K562 (cell line): ENCODE results near the gene GLRX3. TPM values are rescaled to one million over a fixed set of nuclear protein-coding genes. Genes with fewer than 3 reads are reported as not detected.

ENCODE experiments used
- ASH1L ChIP-seq: fragments of 450-650 bp; IDR thresholded peaks from 2 replicates; pipeline ENCODE4 v1.6.1; 2018; ENCODE audit warnings: borderline replicate concordance, mild to moderate bottlenecking, low read depth; ENCODE audit not compliant: partially characterized antibody
- ETS2 ChIP-seq: IDR thresholded peaks from 2 replicates; pipeline ENCODE4 v1.6.1; 2016; ENCODE audit warnings: borderline replicate concordance, missing genetic modification characterization, mild to moderate bottlenecking, moderate library complexity, missing compliant biosample characterization; ENCODE audit not compliant: poor library complexity, severe bottlenecking
- FOXK1 ChIP-seq: sonication (generic); formaldehyde crosslinking; IDR thresholded peaks from 2 replicates; pipeline ENCODE4 v1.8.0; 2022; ENCODE audit warnings: missing genetic modification reagents, mild to moderate bottlenecking, borderline replicate concordance
- FOXK2 ChIP-seq, 2 experiments: fragments of 450-650 bp; IDR thresholded peaks in 1 of 2; conservative IDR thresholded peaks in 1 of 2; 2 replicates each; pipeline ENCODE4 v1.6.1; 2016; ENCODE audit warnings: low read depth in 2 of 2, mild to moderate bottlenecking in 1 of 2
- HDAC2 ChIP-seq: fragments of 450-650 bp; IDR thresholded peaks from 2 replicates; pipeline ENCODE4 v1.6.1; 2016; ENCODE audit warnings: mild to moderate bottlenecking
- JUND ChIP-seq, 2 experiments: IDR thresholded peaks; 2 replicates in 1 of 2; 3 replicates in 1 of 2; pipeline ENCODE4 v1.6.1; 2011; ENCODE audit warnings: borderline replicate concordance in 2 of 2, low read depth in 2 of 2, low read length in 2 of 2, improper control_type of control experiment in 1 of 2, missing biosample characterization in 1 of 2, missing genetic modification characterization in 1 of 2, missing genetic modification reagents in 1 of 2
- MYBL2 ChIP-seq, 2 experiments: fragments of 450-650 bp in 1 of 2; sonication (generic) in 1 of 2; formaldehyde crosslinking in 1 of 2; IDR thresholded peaks; 2 replicates each; pipeline versions ENCODE4 v1.6.1 to v1.8.1; 2017 to 2022; ENCODE audit warnings: borderline replicate concordance in 1 of 2, inconsistent platforms in 1 of 2, low read depth in 1 of 2, mild to moderate bottlenecking in 1 of 2, missing genetic modification reagents in 1 of 2, moderate library complexity in 1 of 2
- PHF8 ChIP-seq: fragments of 200-600 bp; sonication (generic); IDR thresholded peaks from 2 replicates; pipeline ENCODE4 v1.6.1; 2012; ENCODE audit warnings: mixed run types, mild to moderate bottlenecking, inconsistent platforms, low read length, moderate library complexity, borderline replicate concordance
- RAD21 ChIP-seq, 2 experiments: fragments of 250-450 bp in 1 of 2; fragments of 450-650 bp in 1 of 2; sonication (Bioruptor Pico) in 1 of 2; formaldehyde crosslinking in 1 of 2; IDR thresholded peaks in 1 of 2; conservative IDR thresholded peaks in 1 of 2; 2 replicates each; pipeline versions ENCODE4 v1.4.0 to v1.8.0; 2020 to 2022; ENCODE audit warnings: mild to moderate bottlenecking in 2 of 2, moderate library complexity in 1 of 2
- SAFB2 ChIP-seq: fragments of 200-400 bp; formaldehyde crosslinking; IDR thresholded peaks from 2 replicates; pipeline ENCODE4 v1.6.1; 2018; ENCODE audit warnings: borderline replicate concordance, low read length, low read depth, moderate library complexity; ENCODE audit not compliant: severe bottlenecking
- SMARCA4 ChIP-seq: fragments of 450-650 bp; IDR thresholded peaks from 2 replicates; pipeline ENCODE4 v1.6.1; 2016
- SPI1 ChIP-seq: IDR thresholded peaks from 2 replicates; pipeline ENCODE4 v1.6.1; 2011; ENCODE audit warnings: low read depth, low read length, control low read depth, borderline replicate concordance
- TGIF2 ChIP-seq: sonication (generic); formaldehyde crosslinking; IDR thresholded peaks from 2 replicates; pipeline ENCODE4 v1.8.1; 2022; ENCODE audit warnings: mild to moderate bottlenecking, missing genetic modification reagents, moderate library complexity
- ZNF408 ChIP-seq: fragments of 250-450 bp; sonication (Bioruptor Pico); IDR thresholded peaks from 2 replicates; pipeline ENCODE4 v1.4.0; 2020; ENCODE audit warnings: low read depth, mild to moderate bottlenecking, moderate library complexity
- ZNF695 ChIP-seq: fragments of 450-650 bp; formaldehyde crosslinking; IDR thresholded peaks from 2 replicates; pipeline ENCODE4 v1.4.0; 2020; ENCODE audit warnings: mild to moderate bottlenecking, moderate library complexity
- ZNF77 ChIP-seq: fragments of 250-450 bp; sonication (Bioruptor Pico); IDR thresholded peaks from 2 replicates; pipeline ENCODE4 v1.5.0; 2020
- ZNF780A ChIP-seq: fragments of 250-450 bp; sonication (Bioruptor Pico); IDR thresholded peaks from 2 replicates; pipeline ENCODE4 v1.5.0; 2021; ENCODE audit warnings: mild to moderate bottlenecking
- polyA plus RNA-seq, 8 experiments: library from polyadenylated mRNA; depleted of rRNA in 4 of 8; stranded (reverse) in 5 of 8; unstranded in 3 of 8; fragments of >200 nt; fragmentation: Nextera tagmentation in 2 of 8; fragmentation: Illumina TruSeq in 1 of 8; extraction: Ambion mirVana in 2 of 8; extraction: Trizol in 1 of 8; gene quantifications; 2 replicates each; pipeline versions ENCODE4 v1.2.1 to v1.2.3, GENCODE V29; 2011 to 2014; ENCODE audit warnings: inconsistent platforms in 1 of 8, missing spikeins in 1 of 8
- total RNA-seq, 7 experiments: library from RNA; depleted of rRNA in 6 of 7; stranded (reverse); fragments of >200 nt in 6 of 7; fragmentation: Illumina TruSeq in 2 of 7; extraction: Trizol in 2 of 7; gene quantifications; 2 replicates each; pipeline versions ENCODE4 v1.2.1 to v1.2.3, GENCODE V29; 2011 to 2021; ENCODE audit warnings: low replicate concordance in 1 of 7
- TF ChIP-seq, protein P1 (sequence below): fragments of 450-650 bp; IDR thresholded peaks from 2 replicates; pipeline ENCODE4 v1.6.1; 2017; ENCODE audit warnings: mild to moderate bottlenecking, moderate library complexity
- TF ChIP-seq, protein P2 (sequence below): sonication (generic); formaldehyde crosslinking; IDR thresholded peaks from 2 replicates; pipeline ENCODE4 v1.8.1; 2023; ENCODE audit warnings: mild to moderate bottlenecking, missing genetic modification reagents
- TF ChIP-seq, protein P3 (sequence below): fragments of 450-650 bp; formaldehyde crosslinking; IDR thresholded peaks from 2 replicates; pipeline ENCODE4 v1.4.0; 2020; ENCODE audit warnings: mild to moderate bottlenecking, moderate library complexity
- TF ChIP-seq, protein P4 (sequence below): fragments of 450-650 bp; formaldehyde crosslinking; IDR thresholded peaks from 2 replicates; pipeline ENCODE4 v1.4.0; 2022; ENCODE audit warnings: missing genetic modification characterization

The GLRX3 gene
- total and polyA plus RNA-seq, 9 of the 15 experiments (the other 6 are each of a cell fraction or from before 2014, with no cell fraction given) = 115 to 190 (median 169) TPM

DNA sequence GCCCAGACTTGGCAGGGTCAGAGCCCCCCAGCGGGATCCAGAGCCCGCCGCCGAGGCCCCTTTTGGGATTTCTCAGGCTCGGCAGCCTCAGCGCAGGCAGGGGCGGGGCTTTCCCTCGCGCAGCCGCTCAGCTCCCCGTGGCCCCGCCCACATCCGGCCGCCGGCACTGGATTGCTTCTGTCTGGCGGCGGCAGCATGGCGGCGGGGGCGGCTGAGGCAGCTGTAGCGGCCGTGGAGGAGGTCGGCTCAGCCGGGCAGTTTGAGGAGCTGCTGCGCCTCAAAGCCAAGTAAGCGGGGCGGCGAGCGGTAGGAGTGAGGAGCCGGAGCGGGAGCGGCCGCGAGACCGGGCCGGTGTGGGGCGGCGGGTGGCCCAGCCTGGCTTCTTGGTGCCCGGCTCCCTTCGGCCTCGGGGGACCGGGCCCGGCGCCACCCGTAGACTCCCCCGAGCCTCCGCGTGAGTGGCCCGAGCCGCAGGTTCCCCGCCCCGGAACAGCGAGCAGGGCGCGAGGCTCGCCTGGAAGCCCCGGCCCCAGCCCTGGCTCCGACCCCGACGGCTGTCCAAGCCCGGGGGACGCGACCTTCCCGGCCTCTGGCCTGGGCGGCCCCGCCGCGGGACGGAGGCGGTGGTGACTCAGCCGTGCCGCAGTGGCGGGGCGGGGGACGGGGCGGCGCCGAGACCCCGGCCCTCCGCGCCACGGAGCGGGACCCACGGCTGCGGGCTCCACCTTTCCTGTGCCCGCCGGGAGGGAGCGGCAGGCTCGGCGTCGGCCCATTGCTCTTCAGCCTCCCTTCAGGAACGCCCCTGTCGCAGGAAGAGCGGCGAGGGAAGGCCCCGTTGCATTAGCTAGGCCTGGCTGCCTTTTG lies at the start of gene GLRX3 (continued):
- TF ChIP-seq, protein P1, sequence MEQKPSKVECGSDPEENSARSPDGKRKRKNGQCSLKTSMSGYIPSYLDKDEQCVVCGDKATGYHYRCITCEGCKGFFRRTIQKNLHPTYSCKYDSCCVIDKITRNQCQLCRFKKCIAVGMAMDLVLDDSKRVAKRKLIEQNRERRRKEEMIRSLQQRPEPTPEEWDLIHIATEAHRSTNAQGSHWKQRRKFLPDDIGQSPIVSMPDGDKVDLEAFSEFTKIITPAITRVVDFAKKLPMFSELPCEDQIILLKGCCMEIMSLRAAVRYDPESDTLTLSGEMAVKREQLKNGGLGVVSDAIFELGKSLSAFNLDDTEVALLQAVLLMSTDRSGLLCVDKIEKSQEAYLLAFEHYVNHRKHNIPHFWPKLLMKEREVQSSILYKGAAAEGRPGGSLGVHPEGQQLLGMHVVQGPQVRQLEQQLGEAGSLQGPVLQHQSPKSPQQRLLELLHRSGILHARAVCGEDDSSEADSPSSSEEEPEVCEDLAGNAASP = no peak
- no peak for TF ChIP-seq SAFB2
- no peak for TF ChIP-seq SPI1
- TF ChIP-seq ZNF780A (CRISPR knock-in tag) = no peak
- TF ChIP-seq MYBL2 (IDR thresholded peaks at IDR 0.05; ENCODE audit: low read depth) = no peak
- TF ChIP-seq MYBL2 (CRISPR knock-in tag; IDR thresholded peaks at IDR 0.05; ENCODE audit: borderline replicate concordance) = no peak
- TF ChIP-seq ZNF695 = no peak
- TF ChIP-seq HDAC2 = no peak
- TF ChIP-seq ASH1L = no peak
- TF ChIP-seq TGIF2 (CRISPR knock-in tag) = 0 out of 2 replicates have a peak, but pooled peaks have one; percentile 49
- TF ChIP-seq, protein P2, sequence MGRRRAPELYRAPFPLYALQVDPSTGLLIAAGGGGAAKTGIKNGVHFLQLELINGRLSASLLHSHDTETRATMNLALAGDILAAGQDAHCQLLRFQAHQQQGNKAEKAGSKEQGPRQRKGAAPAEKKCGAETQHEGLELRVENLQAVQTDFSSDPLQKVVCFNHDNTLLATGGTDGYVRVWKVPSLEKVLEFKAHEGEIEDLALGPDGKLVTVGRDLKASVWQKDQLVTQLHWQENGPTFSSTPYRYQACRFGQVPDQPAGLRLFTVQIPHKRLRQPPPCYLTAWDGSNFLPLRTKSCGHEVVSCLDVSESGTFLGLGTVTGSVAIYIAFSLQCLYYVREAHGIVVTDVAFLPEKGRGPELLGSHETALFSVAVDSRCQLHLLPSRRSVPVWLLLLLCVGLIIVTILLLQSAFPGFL (CRISPR knock-in tag) = no peak
- TF ChIP-seq, protein P3, sequence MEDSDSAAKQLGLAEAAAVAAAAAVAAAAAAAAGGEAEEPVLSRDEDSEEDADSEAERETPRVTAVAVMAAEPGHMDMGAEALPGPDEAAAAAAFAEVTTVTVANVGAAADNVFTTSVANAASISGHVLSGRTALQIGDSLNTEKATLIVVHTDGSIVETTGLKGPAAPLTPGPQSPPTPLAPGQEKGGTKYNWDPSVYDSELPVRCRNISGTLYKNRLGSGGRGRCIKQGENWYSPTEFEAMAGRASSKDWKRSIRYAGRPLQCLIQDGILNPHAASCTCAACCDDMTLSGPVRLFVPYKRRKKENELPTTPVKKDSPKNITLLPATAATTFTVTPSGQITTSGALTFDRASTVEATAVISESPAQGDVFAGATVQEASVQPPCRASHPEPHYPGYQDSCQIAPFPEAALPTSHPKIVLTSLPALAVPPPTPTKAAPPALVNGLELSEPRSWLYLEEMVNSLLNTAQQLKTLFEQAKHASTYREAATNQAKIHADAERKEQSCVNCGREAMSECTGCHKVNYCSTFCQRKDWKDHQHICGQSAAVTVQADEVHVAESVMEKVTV (CRISPR knock-in tag) = no peak
- TF ChIP-seq RAD21 (CRISPR knock-in tag; conservative IDR thresholded peaks at IDR 0.05 in 1 of 2, IDR thresholded peaks at IDR 0.05 in 1 of 2) = no peak
- TF ChIP-seq, protein P4, sequence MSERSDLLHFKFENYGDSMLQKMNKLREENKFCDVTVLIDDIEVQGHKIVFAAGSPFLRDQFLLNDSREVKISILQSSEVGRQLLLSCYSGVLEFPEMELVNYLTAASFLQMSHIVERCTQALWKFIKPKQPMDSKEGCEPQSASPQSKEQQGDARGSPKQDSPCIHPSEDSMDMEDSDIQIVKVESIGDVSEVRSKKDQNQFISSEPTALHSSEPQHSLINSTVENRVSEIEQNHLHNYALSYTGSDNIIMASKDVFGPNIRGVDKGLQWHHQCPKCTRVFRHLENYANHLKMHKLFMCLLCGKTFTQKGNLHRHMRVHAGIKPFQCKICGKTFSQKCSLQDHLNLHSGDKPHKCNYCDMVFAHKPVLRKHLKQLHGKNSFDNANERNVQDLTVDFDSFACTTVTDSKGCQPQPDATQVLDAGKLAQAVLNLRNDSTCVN (CRISPR knock-in tag) = no peak
- no peak for TF ChIP-seq FOXK2 (conservative IDR thresholded peaks at IDR 0.05 in 1 of 2, IDR thresholded peaks at IDR 0.05 in 1 of 2; ENCODE audit: low read depth in 2 of 2)
- peak; percentile 32; the same call in 1 of the 2 replicates for TF ChIP-seq JUND (IDR thresholded peaks at IDR 0.05; ENCODE audit: borderline replicate concordance, low read depth, low read length)
- no peak for TF ChIP-seq JUND (tag; IDR thresholded peaks at IDR 0.05; ENCODE audit: borderline replicate concordance, low read depth, low read length)
- peak; percentile 87; the same call in 1 of the 2 replicates for TF ChIP-seq PHF8
- no peak for TF ChIP-seq ZNF408 (CRISPR knock-in tag)
- TF ChIP-seq FOXK1 (CRISPR knock-in tag) = no peak
- no peak for TF ChIP-seq ZNF77 (CRISPR knock-in tag)
- no peak for TF ChIP-seq SMARCA4
- TF ChIP-seq ETS2 (tag) = no peak
